H9 (cell line): ENCODE measurements around the gene CTSL. TPM values are rescaled to one million over a fixed set of nuclear protein-coding genes. Genes with fewer than 3 reads are reported as not detected.

ENCODE experiments used
- DNase-seq: peaks from one replicate; pipeline ENCODE4 v3.0.0-alpha.2; 2017
- H2AFZ ChIP-seq: one replicate; pipeline ENCODE4 v1.6.1; 2013; ENCODE audit warnings: mild to moderate bottlenecking, low read length, control low read depth, moderate library complexity
- H2AK5ac ChIP-seq: 2 replicates; pipeline ENCODE4 v1.6.1; 2013; ENCODE audit warnings: low read length, control low read depth, mixed read lengths; ENCODE audit not compliant: insufficient read length
- H2BK120ac ChIP-seq: one replicate; pipeline ENCODE4 v1.6.1; 2013; ENCODE audit warnings: low read depth, mild to moderate bottlenecking, low read length, control low read depth, inconsistent platforms; ENCODE audit not compliant: poor library complexity, severe bottlenecking
- H2BK12ac ChIP-seq: 2 replicates; pipeline ENCODE4 v1.6.1; 2013; ENCODE audit warnings: low read length, control low read depth, mixed read lengths, low read depth; ENCODE audit not compliant: insufficient read length
- H2BK15ac ChIP-seq: 2 replicates; pipeline ENCODE4 v1.6.1; 2013; ENCODE audit warnings: low read depth, low read length, control low read depth
- H2BK20ac ChIP-seq: one replicate; pipeline ENCODE4 v1.6.1; 2013; ENCODE audit warnings: low read depth, mild to moderate bottlenecking, low read length, control low read depth, inconsistent platforms; ENCODE audit not compliant: poor library complexity, severe bottlenecking
- H2BK5ac ChIP-seq: 2 replicates; pipeline ENCODE4 v1.6.1; 2013; ENCODE audit warnings: low read length, control low read depth, mixed read lengths; ENCODE audit not compliant: insufficient read length
- H3K14ac ChIP-seq: 2 replicates; pipeline ENCODE4 v1.6.1; 2013; ENCODE audit warnings: low read length, control low read depth; ENCODE audit not compliant: insufficient read depth
- H3K18ac ChIP-seq: 2 replicates; pipeline ENCODE4 v1.6.1; 2013; ENCODE audit warnings: low read depth, mild to moderate bottlenecking, mixed read lengths, low read length, control low read depth; ENCODE audit not compliant: insufficient read length
- H3K23ac ChIP-seq: 2 replicates; pipeline ENCODE4 v1.6.1; 2013; ENCODE audit warnings: low read length, control low read depth, mixed read lengths, low read depth; ENCODE audit not compliant: insufficient read length
- H3K23me2 ChIP-seq: 2 replicates; pipeline ENCODE4 v1.6.1; 2013; ENCODE audit warnings: low read depth, mild to moderate bottlenecking, mixed read lengths, low read length, control low read depth; ENCODE audit not compliant: insufficient read length, poor library complexity, severe bottlenecking
- H3K27ac ChIP-seq: 2 replicates; pipeline ENCODE4 v1.5.1; 2013; ENCODE audit warnings: low read length, control low read depth, mixed read lengths, low read depth; ENCODE audit not compliant: insufficient read length
- H3K27me3 ChIP-seq: 2 replicates; pipeline ENCODE4 v1.6.1; 2013; ENCODE audit warnings: low read length, control low read depth, inconsistent platforms; ENCODE audit not compliant: insufficient read depth
- H3K4ac ChIP-seq: 2 replicates; pipeline ENCODE4 v1.6.1; 2013; ENCODE audit warnings: low read depth, mild to moderate bottlenecking, control low read depth, inconsistent platforms, low read length, moderate library complexity
- H3K4me1 ChIP-seq: 2 replicates; pipeline ENCODE4 v1.6.1; 2013; ENCODE audit warnings: low read length, control low read depth, inconsistent platforms; ENCODE audit not compliant: insufficient read depth
- H3K4me2 ChIP-seq: 2 replicates; pipeline ENCODE4 v1.6.1; 2013; ENCODE audit warnings: low read length, control low read depth, mixed read lengths; ENCODE audit not compliant: insufficient read length, insufficient read depth
- H3K56ac ChIP-seq: 2 replicates; pipeline ENCODE4 v1.6.1; 2013; ENCODE audit warnings: low read depth, mild to moderate bottlenecking, mixed read lengths, low read length, control low read depth; ENCODE audit not compliant: insufficient read length
- H3K79me1 ChIP-seq: 2 replicates; pipeline ENCODE4 v1.6.1; 2013; ENCODE audit warnings: low read depth, mild to moderate bottlenecking, moderate library complexity, low read length, control low read depth, inconsistent platforms; ENCODE audit not compliant: insufficient read depth, poor library complexity, severe bottlenecking
- H3K79me2 ChIP-seq: 2 replicates; pipeline ENCODE4 v1.6.1; 2013; ENCODE audit warnings: low read length, control low read depth, inconsistent platforms; ENCODE audit not compliant: insufficient read depth
- H3K9ac ChIP-seq: 2 replicates; pipeline ENCODE4 v1.6.1; 2013; ENCODE audit warnings: low read length, control low read depth, mixed read lengths; ENCODE audit not compliant: insufficient read length; ENCODE audit errors: extremely low read depth
- H3K9me3 ChIP-seq: one replicate; pipeline ENCODE4 v1.6.1; 2013; ENCODE audit warnings: low read depth, low read length, inconsistent platforms; ENCODE audit not compliant: control insufficient read depth
- H3T11ph ChIP-seq: one replicate; pipeline ENCODE4 v1.6.1; 2013; ENCODE audit warnings: mild to moderate bottlenecking, low read length, control low read depth, inconsistent platforms
- H4K20me1 ChIP-seq: one replicate; pipeline ENCODE4 v1.6.1; 2013; ENCODE audit not compliant: control insufficient read depth, insufficient read length, insufficient read depth
- H4K5ac ChIP-seq: 2 replicates; pipeline ENCODE4 v1.6.1; 2013; ENCODE audit warnings: low read depth, mild to moderate bottlenecking, mixed read lengths, low read length, control low read depth; ENCODE audit not compliant: insufficient read length
- H4K8ac ChIP-seq: replicated peaks from 2 replicates; pipeline ENCODE4 v1.6.1; 2013; ENCODE audit warnings: low read length, control low read depth, mixed read lengths, low read depth; ENCODE audit not compliant: insufficient read length
- H4K91ac ChIP-seq: 2 replicates; pipeline ENCODE4 v1.6.1; 2013; ENCODE audit warnings: low read depth, mild to moderate bottlenecking, moderate library complexity, mixed read lengths, low read length, control low read depth; ENCODE audit not compliant: insufficient read length
- H3K27ac Mint-ChIP-seq, 3 experiments: 2 replicates in 2 of 3; 3 replicates in 1 of 3; pipeline ENCODE4 v1.8.0; 2020 to 2021; ENCODE audit warnings: mixed read lengths in 3 of 3, mild to moderate bottlenecking in 1 of 3, moderate library complexity in 1 of 3
- H3K27me3 Mint-ChIP-seq: 2 replicates; pipeline ENCODE4 v1.8.0; 2021; ENCODE audit warnings: low read depth, mild to moderate bottlenecking, moderate library complexity, mixed read lengths
- H3K36me3 Mint-ChIP-seq, 3 experiments: 2 replicates in 2 of 3; 3 replicates in 1 of 3; pipeline ENCODE4 v1.8.0; 2020 to 2021; ENCODE audit warnings: low read depth in 3 of 3, mixed read lengths in 3 of 3; ENCODE audit not compliant: insufficient read depth in 1 of 3
- H3K4me1 Mint-ChIP-seq, 2 experiments: 2 replicates each; pipeline ENCODE4 v1.8.0; 2020; ENCODE audit warnings: mixed read lengths in 2 of 2
- H3K4me3 Mint-ChIP-seq, 2 experiments: 2 replicates in 1 of 2; 3 replicates in 1 of 2; pipeline ENCODE4 v1.8.0; 2020 to 2021; ENCODE audit warnings: mild to moderate bottlenecking in 2 of 2, mixed read lengths in 2 of 2, moderate library complexity in 1 of 2
- H3K9me3 Mint-ChIP-seq, 2 experiments: 2 replicates in 1 of 2; 3 replicates in 1 of 2; pipeline ENCODE4 v1.8.0; 2020; ENCODE audit warnings: mild to moderate bottlenecking in 2 of 2, mixed read lengths in 2 of 2, moderate library complexity in 1 of 2
- CTCF ChIP-seq: fragments of 200-600 bp; sonication (generic); conservative IDR thresholded peaks from 3 replicates; pipeline ENCODE4 v1.8.0; 2021; ENCODE audit warnings: antibody characterized with exemption, mild to moderate bottlenecking
- WGBS: extraction: QIAGEN DNeasy Blood & Tissue Kit; methylation state at CpG from one replicate; pipeline ENCODE4 v1.1.7; 2013; ENCODE audit warnings: missing lambda C conversion rate, low lambda C conversion rate, mixed read lengths; ENCODE audit not compliant: insufficient read length; ENCODE audit errors: extremely low coverage; 5-methylcytosine and 5-hydroxymethylcytosine counted together
- total RNA-seq: library from RNA; stranded (reverse); gene quantifications from 2 replicates; pipeline ENCODE4 v1.2.1, GENCODE V29; 2021

Gene CTSL
- total RNA-seq, 1 experiment from 2014 or later, result 28.9 TPM

GRCh38 chr9:87710443-87710842, 15.5 kb upstream of the CTSL start:
- H2AFZ ChIP-seq, result no peak overlapping the region
- DNase-seq, result no peak
- no peak overlapping the region for H4K91ac ChIP-seq

More at GRCh38 chr9:87710443-87710842, 15.5 kb upstream of the CTSL start:
- H2BK15ac ChIP-seq, result no peak overlapping the region
- H2BK12ac ChIP-seq, result no peak overlapping the region
- peaks cover 24 to 35% (median 31%) of the 10 kb centered on the region in 3 experiments for H3K36me3 Mint-ChIP-seq
- H3K14ac ChIP-seq, result no peak overlapping the region
- no peaks in the 10 kb centered on the region for H3K23me2 ChIP-seq
- TF ChIP-seq CTCF, result no peak
- H3K27me3 ChIP-seq, result no peaks in the 10 kb centered on the region
- no peak overlapping the region for H3K56ac ChIP-seq
- no peak overlapping the region for H3K27ac ChIP-seq
- no peak overlapping the region for H3K4ac ChIP-seq
- H2AK5ac ChIP-seq, result no peak overlapping the region
- no peak overlapping the region for H2BK120ac ChIP-seq
- no peak overlapping the region for H2BK20ac ChIP-seq
- no peak overlapping the region for H3K23ac ChIP-seq
- no peaks in the 10 kb centered on the region for H3K4me1 ChIP-seq
- no peak overlapping the region for H4K5ac ChIP-seq
- no peak overlapping the region for H3T11ph ChIP-seq
- no peaks in the 10 kb centered on the region for H3K9me3 Mint-ChIP-seq
- H3K4me2 ChIP-seq, result no peak overlapping the region
- no peaks in the 10 kb centered on the region for H3K9me3 ChIP-seq
- H3K9ac ChIP-seq, result no peak overlapping the region
- no peaks in the 10 kb centered on the region for H3K27me3 Mint-ChIP-seq
- H2BK5ac ChIP-seq, result no peak overlapping the region
- H3K79me2 ChIP-seq, result no peaks in the 10 kb centered on the region
- H4K8ac ChIP-seq, result no peak overlapping the region
- peaks cover 2% of the 10 kb centered on the region for H4K20me1 ChIP-seq
- no CpG with 5 or more reads among the region's 5 CpGs for WGBS
- H3K4me1 Mint-ChIP-seq, result no peaks in the 10 kb centered on the region
- H3K4me3 Mint-ChIP-seq, result no peak overlapping the region
- no peaks in the 10 kb centered on the region for H3K79me1 ChIP-seq
- H3K27ac Mint-ChIP-seq, result no peak overlapping the region
- no peak overlapping the region for H3K18ac ChIP-seq
